ENCODE results near the gene DNAJC30.
"Not testable (repeated sequence)": the region's sequence is repeated elsewhere in the genome, so short reads cannot be mapped to it uniquely, and the experiment has no call there.

The DNAJC30 gene

DNA sequence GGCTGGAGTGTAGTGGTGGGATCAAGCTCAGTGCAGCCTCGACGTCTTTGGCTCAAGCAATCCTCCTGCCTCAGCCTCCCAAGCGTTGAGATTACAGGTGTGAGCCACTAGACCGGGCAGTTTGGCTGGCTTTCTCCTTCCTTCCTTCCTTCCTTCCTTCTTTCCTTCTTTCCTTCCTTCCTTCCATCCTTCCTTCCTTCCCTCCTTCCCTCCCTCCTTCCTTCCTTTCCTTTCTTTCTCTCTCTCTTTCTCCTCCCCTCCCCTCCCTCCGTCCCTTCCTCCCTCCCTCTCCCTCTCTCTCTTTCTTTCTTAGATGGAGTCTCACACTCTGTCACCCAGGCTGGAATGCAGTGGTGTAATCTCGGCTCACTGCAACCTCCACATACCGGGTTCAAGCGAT is 23.3 kb downstream of the DNAJC30 start:
- DNase-seq (ENCODE audit: low read depth, low spot score), result no peak
- no peaks in the 10 kb centered on the region for H3K36me3 ChIP-seq (ENCODE audit: insufficient read depth, insufficient read length, low read length)
- no peaks in the 10 kb centered on the region for H3K9me3 ChIP-seq (ENCODE audit: insufficient read depth, low read length)
- H3K27me3 ChIP-seq (ENCODE audit: insufficient read depth, insufficient read length), result no peaks in the 10 kb centered on the region
- H3K9ac ChIP-seq (ENCODE audit: insufficient read length, low read depth), result no peak overlapping the region
- TF ChIP-seq YY1 (IDR thresholded peaks at IDR 0.05; ENCODE audit: insufficient read depth, insufficient read length) (no peak), SUZ12 (IDR thresholded peaks at IDR 0.05; ENCODE audit: extremely low read depth, insufficient read depth, insufficient read length) (no peak), ZNF274 (IDR thresholded peaks at IDR 0.05; ENCODE audit: low read depth, low read length) (no peak)
- no peak overlapping the region for H3K4me3 ChIP-seq (ENCODE audit: insufficient read length, low read depth)
- no peaks in the 10 kb centered on the region for H3K4me1 ChIP-seq (ENCODE audit: insufficient read depth, insufficient read length)

DNA sequence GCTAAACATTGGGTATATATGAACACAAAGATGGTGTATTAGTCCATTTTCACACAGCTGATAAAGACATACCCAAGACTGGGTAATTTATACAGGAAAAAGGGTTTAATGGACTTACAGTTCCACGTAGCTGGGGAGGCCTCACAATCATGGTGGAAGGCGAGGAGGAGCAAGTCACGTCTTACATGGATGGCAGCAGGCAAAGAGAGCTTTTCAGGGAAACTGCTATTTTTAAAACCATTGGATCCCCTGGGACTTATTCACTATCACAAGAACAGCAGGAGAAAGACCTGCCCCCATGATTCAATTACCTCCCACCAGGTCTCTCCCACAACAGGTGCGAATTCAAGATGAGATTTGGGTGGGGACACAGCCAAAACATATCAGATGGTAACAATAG is 27.9 kb downstream of the DNAJC30 start:
- H3K4me1 ChIP-seq (ENCODE audit: insufficient read depth, insufficient read length); H3K27me3 ChIP-seq (ENCODE audit: insufficient read depth, insufficient read length); H3K36me3 ChIP-seq (ENCODE audit: insufficient read depth, insufficient read length, low read length); DNase-seq (ENCODE audit: low read depth, low spot score); H3K9me3 ChIP-seq (ENCODE audit: insufficient read depth, low read length); H3K9ac ChIP-seq (ENCODE audit: insufficient read length, low read depth); H3K4me3 ChIP-seq (ENCODE audit: insufficient read length, low read depth): not testable (repeated sequence)

DNA sequence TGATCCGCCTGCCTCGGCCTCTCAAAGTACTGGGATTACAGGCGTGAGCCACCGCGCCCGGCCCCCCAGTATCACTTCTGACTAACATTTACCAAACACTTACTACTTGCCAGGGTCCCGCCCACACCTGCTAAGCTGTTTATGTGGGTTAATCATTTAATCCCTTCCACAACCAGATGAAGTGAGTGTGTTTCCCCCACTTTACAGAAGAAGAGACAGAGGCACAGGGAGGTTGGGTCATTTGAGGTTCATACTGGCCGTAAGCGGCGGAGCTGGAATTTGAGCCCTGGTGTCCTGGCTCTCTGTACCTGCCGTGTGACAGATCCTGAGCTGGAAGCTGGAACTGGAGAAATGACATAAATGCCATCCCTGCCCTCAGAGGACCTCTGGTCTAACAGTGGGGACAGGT is 30.7 kb downstream of the DNAJC30 start:
- Histone ChIP-seq H3K9me3 (ENCODE audit: insufficient read depth, low read length) (no peaks in the 10 kb centered on the region), H3K27me3 (ENCODE audit: insufficient read depth, insufficient read length) (peaks cover 19% of the 10 kb centered on the region), H3K36me3 (ENCODE audit: insufficient read depth, insufficient read length, low read length) (no peaks in the 10 kb centered on the region), H3K9ac (ENCODE audit: insufficient read length, low read depth) (no peak overlapping the region), H3K4me3 (ENCODE audit: insufficient read length, low read depth) (no peak overlapping the region), H3K4me1 (ENCODE audit: insufficient read depth, insufficient read length) (no peaks in the 10 kb centered on the region)
- no peak for TF ChIP-seq ZNF274 (IDR thresholded peaks at IDR 0.05; ENCODE audit: low read depth, low read length)
- TF ChIP-seq SUZ12 (IDR thresholded peaks at IDR 0.05; ENCODE audit: extremely low read depth, insufficient read depth, insufficient read length), result no peak
- TF ChIP-seq YY1 (IDR thresholded peaks at IDR 0.05; ENCODE audit: insufficient read depth, insufficient read length), result no peak
- DNase-seq (ENCODE audit: low read depth, low spot score), result no peak

DNA sequence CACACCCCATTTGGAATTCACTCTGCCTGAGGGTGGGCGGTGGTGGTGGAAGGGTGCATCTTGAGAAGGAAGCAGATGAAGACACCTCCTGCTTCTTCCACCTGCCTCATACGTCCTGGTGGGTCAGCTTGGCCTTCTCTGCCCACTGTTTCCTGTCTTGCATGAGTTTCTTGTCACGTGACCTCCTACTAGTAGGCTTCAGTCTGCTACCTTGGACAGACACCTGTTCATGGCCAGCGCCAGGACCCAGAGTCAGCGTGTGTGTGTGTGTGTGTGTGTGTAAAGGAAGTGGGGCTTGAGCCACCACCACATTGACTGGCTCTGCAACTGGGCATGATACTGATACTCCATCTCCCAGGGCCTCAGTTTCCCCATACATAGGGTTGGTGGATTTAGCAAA is 32.7 kb downstream of the DNAJC30 start:
- peaks cover 25% of the 10 kb centered on the region for H3K27me3 ChIP-seq (ENCODE audit: insufficient read depth, insufficient read length)
- no peak for TF ChIP-seq SUZ12 (IDR thresholded peaks at IDR 0.05; ENCODE audit: extremely low read depth, insufficient read depth, insufficient read length)
- no peak for TF ChIP-seq ZNF274 (IDR thresholded peaks at IDR 0.05; ENCODE audit: low read depth, low read length)
- TF ChIP-seq YY1 (IDR thresholded peaks at IDR 0.05; ENCODE audit: insufficient read depth, insufficient read length), result no peak

DNA sequence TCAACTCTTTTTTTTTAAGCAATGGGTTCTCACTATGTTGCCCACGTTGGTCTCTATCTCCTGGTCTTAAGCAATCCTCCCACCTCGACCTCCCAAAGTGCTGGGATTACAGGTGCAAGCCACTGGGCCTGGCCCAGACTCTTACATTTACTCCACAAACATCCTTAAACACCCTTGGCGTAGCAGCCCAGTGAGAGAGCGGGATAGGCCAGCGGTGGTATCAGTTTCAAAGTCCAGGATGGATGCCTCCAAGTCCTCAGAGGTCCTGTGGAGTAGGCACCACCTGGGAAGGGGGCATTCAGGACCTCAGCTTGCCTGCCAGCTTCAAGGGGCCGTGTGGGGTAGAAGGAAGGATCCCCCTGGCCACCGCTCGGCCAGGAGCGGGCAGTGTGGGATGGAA is 33.7 kb downstream of the DNAJC30 start:
- H3K9ac ChIP-seq (ENCODE audit: insufficient read length, low read depth), result no peak overlapping the region
- no peaks in the 10 kb centered on the region for H3K9me3 ChIP-seq (ENCODE audit: insufficient read depth, low read length)
- H3K4me1 ChIP-seq (ENCODE audit: insufficient read depth, insufficient read length), result peaks cover 6% of the 10 kb centered on the region
- TF ChIP-seq YY1 (IDR thresholded peaks at IDR 0.05; ENCODE audit: insufficient read depth, insufficient read length), result no peak
- no peak for TF ChIP-seq ZNF274 (IDR thresholded peaks at IDR 0.05; ENCODE audit: low read depth, low read length)
- no peak for TF ChIP-seq SUZ12 (IDR thresholded peaks at IDR 0.05; ENCODE audit: extremely low read depth, insufficient read depth, insufficient read length)
- peaks cover 25% of the 10 kb centered on the region for H3K27me3 ChIP-seq (ENCODE audit: insufficient read depth, insufficient read length)
- DNase-seq (ENCODE audit: low read depth, low spot score), result no peak
- H3K4me3 ChIP-seq (ENCODE audit: insufficient read length, low read depth), result no peak overlapping the region
- H3K36me3 ChIP-seq (ENCODE audit: insufficient read depth, insufficient read length, low read length), result no peaks in the 10 kb centered on the region

More for the DNA sequence above, 32.7 kb downstream of the DNAJC30 start:
- H3K9ac ChIP-seq (ENCODE audit: insufficient read length, low read depth), result no peak overlapping the region
- no peaks in the 10 kb centered on the region for H3K9me3 ChIP-seq (ENCODE audit: insufficient read depth, low read length)
- no peak overlapping the region for H3K4me3 ChIP-seq (ENCODE audit: insufficient read length, low read depth)
- H3K36me3 ChIP-seq (ENCODE audit: insufficient read depth, insufficient read length, low read length), result no peaks in the 10 kb centered on the region
- no peak for DNase-seq (ENCODE audit: low read depth, low spot score)
- H3K4me1 ChIP-seq (ENCODE audit: insufficient read depth, insufficient read length), result peaks cover 6% of the 10 kb centered on the region

DNA sequence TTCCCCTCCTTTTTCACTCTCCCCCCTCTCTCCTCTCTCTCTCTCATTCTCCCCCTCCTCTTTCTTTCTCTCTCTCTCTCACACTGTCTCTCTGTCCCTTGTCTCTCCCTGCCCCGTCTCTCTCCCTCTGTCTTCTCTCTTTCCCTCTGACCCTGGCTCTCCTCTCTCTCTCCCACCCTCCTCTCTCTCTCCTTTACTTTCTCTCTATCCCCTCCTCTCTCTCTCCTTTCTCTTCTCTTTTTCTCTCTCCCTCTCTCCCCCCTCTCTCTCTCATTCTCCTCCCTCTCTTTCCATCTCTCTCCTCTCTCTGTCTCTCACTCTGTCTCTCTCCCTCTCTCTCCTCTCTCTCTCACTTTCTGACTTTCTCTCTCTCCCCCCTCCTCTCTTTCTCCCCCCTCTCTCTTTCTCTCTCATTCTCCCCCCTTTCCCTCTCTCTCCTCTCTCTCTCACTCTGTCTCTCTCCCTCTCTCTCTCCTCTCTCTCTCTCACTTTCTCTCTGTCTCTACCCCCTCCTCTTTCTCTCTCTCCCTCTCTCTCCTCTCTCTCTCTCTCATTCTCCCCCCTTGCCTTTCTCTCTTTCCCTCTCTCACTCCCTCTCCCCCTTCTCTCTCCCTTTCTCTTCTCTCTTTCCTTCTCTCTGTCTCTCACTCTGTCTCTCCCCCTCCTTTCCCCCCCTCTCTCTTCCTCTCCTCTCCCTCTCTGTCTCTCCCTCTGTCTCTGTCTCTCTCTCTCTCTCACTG is 34.5 kb downstream of the DNAJC30 start:
- peaks cover 25% of the 10 kb centered on the region for H3K27me3 ChIP-seq (ENCODE audit: insufficient read depth, insufficient read length)
- DNase-seq (ENCODE audit: low read depth, low spot score), result no peak
- H3K9ac ChIP-seq (ENCODE audit: insufficient read length, low read depth), result peak overlapping the region; percentile 67
- H3K4me1 ChIP-seq (ENCODE audit: insufficient read depth, insufficient read length), result peaks cover 6% of the 10 kb centered on the region
- H3K36me3 ChIP-seq (ENCODE audit: insufficient read depth, insufficient read length, low read length), result no peaks in the 10 kb centered on the region
- TF ChIP-seq SUZ12 (IDR thresholded peaks at IDR 0.05; ENCODE audit: extremely low read depth, insufficient read depth, insufficient read length) (no peak), ZNF274 (IDR thresholded peaks at IDR 0.05; ENCODE audit: low read depth, low read length) (no peak), YY1 (IDR thresholded peaks at IDR 0.05; ENCODE audit: insufficient read depth, insufficient read length) (no peak)
- H3K9me3 ChIP-seq (ENCODE audit: insufficient read depth, low read length), result no peaks in the 10 kb centered on the region
- no peak overlapping the region for H3K4me3 ChIP-seq (ENCODE audit: insufficient read length, low read depth)

DNA sequence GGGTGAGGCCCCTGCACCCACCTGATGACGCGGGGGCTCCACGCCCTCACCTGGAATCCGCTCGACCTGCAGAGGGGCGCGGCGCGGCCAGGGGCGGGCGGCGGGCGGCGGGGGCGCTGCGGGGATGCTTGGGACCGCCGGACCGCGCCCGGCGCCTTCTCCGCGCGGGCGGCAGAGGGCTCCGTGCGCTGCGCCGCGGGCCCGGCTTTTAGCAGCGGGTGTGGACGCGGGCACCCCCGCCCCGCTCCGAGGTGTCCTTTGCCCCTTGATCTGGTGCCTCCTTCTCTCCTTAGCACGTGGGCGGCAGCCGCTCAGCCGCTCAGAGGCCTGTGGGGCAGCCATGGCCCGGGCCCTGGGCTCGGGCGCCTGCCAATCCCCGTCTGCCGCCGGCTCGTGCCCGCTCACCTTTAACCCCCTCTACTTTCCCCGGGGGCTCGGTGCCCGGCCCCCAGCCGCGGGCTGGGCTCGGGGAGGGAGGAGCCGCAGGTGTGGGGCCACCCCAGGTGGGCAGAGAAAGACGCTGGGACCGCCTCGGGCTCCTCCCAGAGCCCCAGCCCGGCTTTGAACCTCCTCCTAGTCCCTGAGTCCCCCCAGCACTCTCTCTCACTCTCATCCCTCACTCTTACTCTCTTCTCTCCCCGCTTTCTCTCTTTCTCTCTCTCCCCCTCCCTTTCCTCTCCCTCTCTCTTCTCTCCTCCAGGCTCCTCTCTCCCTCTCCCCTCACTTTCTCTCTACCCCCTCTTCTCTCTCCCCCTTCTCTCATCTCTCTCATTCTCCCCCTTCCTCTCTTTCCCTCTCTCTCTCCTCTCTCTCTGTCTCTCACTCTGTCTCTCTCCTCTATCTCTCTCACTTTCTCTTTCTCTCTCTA is 35.3 kb downstream of the DNAJC30 start:
- H3K36me3 ChIP-seq (ENCODE audit: insufficient read depth, insufficient read length, low read length), result no peaks in the 10 kb centered on the region
- H3K4me1 ChIP-seq (ENCODE audit: insufficient read depth, insufficient read length), result peaks cover 6% of the 10 kb centered on the region
- H3K9me3 ChIP-seq (ENCODE audit: insufficient read depth, low read length), result no peaks in the 10 kb centered on the region
- DNase-seq (ENCODE audit: low read depth, low spot score), result no peak
- TF ChIP-seq ZNF274 (IDR thresholded peaks at IDR 0.05; ENCODE audit: low read depth, low read length) (no peak), SUZ12 (IDR thresholded peaks at IDR 0.05; ENCODE audit: extremely low read depth, insufficient read depth, insufficient read length) (no peak), YY1 (IDR thresholded peaks at IDR 0.05; ENCODE audit: insufficient read depth, insufficient read length) (no peak)
- H3K9ac ChIP-seq (ENCODE audit: insufficient read length, low read depth), result peak overlapping the region; percentile 67
- peaks cover 25% of the 10 kb centered on the region for H3K27me3 ChIP-seq (ENCODE audit: insufficient read depth, insufficient read length)
- peak overlapping the region; percentile 50 for H3K4me3 ChIP-seq (ENCODE audit: insufficient read length, low read depth)

Data from NT2/D1 (cell line).